ENCODE data around the gene LAMA5.

LAMA5 gene

DNA sequence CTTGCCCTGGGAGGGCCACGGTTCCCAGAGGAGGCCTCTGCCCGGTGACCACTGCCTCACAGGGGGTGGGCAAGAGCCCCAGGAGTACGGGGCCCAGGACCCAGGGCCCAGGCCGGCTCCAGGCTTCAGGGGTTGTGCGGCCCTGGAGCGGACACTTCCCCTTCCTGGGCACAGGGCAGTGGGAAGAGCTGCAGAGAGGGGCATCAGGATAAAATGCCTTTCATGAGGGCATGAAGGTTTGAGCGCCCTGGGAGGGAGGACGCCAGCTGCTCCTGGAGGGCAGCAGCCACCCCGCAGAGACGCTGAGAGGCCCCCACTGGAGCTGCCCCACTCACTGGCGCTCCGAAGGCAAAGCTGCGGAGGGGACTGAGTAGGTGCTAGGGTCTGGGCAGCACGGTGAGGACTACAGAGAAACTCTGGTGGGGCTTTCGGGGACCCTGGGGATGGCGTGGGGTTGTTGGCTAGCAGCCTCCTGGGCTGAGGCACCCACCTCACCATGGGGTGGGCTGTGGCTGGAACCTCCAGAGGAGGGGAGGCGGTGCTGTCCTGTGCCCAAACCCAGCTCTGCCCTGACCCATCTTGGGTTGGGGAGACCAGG, 10.4 kb downstream of the LAMA5 start:
- DNase-seq: no peak

GRCh38 chr20:62355878-62356588, 11.1 kb downstream of the LAMA5 start:
- DNase-seq: no peak

- DNase-seq: no peak
These were observed 11.6 kb downstream of the LAMA5 start for GRCh38 chr20:62355516-62355877.

DNA sequence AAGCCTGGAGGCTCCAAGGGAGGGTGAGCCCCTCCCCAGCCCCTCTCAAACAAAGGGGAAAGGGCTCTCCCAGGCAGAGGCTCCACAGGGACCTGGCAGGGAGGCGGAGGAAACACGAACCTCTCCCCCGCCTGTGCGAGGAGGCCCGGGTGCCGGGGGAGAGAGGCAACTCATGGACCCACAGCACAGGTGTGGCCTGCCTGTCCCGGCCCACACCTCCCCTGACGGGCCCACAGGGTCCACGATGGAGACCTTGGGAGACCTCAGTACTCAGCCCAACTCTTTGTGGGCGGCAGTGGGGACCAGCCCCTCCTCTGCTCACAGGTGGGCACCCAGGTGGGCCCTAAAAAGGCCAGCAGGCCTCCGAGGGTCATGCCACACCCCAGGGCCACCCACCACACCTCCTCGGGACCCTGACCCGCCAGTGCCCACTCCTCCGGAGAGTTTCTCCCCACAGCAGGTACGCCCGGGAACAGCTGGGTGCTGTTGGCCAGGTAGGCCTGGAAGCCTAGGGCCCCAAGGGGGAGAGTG, 12.2 kb downstream of the LAMA5 start:
- no peak for DNase-seq

DNA sequence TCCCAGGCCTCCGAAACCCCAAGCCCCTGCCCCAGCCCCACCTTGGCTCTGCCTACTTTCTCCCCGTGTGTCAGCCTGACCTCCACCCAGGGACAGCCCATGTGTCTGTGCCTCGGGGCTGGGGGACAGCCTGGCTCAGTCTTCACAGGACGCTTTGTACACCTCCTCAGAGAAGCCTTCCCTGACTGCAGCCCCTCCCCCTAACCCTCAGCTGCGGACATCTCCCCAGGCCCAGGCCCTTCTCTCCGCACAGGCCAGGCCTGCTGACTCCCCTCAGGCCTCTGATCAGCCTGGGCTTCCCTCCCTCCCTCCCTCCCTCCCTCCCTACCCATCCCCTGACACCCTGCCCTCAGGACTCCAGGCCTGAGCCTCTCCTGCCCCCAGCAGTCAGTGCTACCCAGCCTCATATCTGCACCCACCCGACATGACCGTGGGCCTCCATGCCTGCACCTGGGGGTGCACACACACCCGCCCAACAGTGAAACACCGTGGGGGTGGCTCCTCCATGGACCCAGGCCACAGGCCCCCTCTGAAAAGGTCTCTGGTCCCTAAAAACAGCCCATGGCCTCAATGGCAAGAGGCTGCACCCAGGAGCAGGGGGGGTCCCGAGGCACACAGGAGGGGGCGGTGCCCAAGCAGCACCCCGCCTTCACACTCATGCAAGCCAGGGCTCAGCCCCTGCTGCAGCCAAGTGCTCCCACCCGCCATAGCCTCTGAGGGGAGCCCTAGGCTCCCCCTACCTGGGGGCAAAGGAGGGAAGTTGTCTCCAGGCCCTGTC, 12.9 kb downstream of the LAMA5 start:
- DNase-seq: no peak

GRCh38 chr20:62353289-62354030, 13.7 kb downstream of the LAMA5 start:
- DNase-seq: no peak

DNA sequence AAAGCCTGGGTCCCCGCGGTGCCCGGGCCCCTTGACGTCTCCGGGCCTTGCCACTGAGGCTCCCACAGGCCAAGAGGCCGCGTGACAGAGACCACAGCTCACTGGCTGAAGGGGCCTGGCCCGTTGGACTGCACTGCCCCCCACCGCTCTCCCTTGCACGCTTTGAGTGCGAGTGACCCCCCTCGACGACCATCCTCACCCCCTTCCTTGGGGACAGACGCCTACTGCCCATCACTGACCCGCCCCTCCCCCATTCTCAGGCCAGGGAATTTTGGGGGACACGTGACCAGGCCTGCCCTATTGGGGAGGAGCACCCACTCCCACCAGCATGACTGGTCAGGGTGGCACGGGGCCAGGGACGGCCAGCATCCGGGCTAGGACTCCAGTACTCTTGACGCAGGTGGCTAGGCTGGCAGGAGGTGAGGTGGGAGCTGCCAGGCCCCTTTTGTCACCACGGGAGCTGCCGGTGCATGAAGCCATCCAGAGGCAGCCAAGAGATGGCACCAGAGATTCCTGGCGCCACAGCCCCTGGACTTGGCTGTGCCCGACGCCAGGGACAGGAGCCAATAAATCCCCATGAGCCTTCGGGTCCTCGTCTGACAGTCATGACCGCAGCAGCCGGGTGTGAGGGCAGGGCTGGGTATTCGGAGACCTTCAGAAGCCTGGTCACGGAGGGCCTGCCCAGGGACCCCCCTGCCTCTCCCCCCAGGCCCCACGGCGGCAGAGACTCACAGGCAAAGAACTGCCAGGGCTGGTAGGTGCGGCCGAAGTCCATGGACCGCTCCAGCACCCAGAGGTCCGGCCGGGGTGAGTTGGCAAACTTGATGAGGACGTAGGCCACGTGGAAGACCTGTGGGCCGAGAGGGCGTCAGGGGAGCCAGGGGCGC, 14.5 kb downstream of the LAMA5 start:
- no peak for DNase-seq

- DNase-seq: no peak
These were observed 15.4 kb downstream of the LAMA5 start for GRCh38 chr20:62351469-62352401.

GRCh38 chr20:62350629-62351422, 16.3 kb downstream of the LAMA5 start:
- DNase-seq: no peak

DNA sequence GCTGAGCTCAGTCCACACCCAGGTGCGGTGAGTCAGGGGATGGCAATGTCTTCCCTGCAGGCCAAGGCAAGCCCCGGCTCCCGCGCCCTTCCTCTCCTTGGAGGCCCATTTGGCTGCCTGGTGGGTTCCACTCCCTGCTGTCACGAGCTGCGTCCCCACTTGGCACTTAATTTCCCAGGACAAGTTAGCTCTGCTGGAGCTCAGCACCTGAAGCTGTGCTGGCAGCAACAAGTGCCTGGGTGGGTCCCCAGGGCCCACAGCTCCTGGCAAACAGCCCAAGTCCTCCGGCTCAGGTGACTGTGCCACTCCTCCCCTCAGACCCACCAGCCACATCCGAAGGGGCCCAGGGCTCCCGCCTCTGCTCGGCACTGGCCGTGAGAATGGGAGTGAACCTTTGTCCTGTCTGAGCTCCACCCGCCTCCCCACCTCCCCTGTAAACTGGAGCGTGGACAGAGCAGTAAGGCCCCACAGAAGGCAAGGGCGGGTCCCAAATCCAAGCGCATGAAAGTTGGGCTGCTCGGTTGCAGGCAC, 16.9 kb downstream of the LAMA5 start:
- no peak for DNase-seq

DNA sequence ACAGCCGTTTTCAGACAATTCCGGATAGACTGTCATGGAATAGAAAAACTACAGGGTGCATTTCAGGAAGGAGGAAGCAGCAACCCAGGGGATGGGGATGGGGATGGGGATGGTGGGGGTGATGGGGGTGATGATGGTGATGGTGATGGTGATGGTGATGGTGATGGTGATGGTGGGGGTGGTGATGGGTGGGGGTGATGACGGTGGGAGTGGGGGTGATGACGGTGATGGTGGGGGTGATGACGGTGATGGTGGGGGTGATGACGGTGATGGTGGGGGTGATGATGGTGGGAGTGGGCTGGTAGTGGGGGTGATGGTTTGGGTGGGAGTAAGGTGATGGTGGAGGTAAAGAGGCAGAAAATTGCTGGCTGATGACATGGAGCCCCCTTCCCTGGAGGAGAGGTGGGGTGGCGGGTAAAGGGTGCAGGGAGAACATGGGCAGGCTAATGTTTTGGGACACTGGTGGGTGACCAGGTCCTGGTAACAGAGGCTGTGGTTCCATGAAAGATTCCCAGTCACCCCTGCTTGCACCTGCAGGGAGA, 17.5 kb downstream of the LAMA5 start:
- no peak for DNase-seq

DNA sequence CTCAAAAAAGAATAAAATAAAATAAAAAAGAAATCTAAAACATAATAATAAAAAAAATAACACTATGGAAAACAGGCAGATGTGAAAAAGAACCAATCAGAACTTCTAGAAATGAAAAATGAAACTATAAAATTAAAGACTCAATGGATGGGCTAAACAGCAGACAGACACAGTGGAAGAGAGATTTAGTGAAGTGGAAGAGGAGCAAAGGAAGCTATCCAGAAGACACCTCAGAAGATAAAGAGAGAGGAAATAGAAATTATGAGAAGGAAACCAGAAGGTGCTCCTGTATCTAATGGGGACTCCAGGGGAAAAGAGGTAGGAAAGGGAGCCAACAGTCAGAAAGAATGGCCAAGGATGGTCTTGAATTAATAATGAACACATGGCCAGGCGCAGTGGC, 18.5 kb downstream of the LAMA5 start:
- no peak for DNase-seq

GRCh38 chr20:62347445-62347844, 19.7 kb downstream of the LAMA5 start:
- DNase-seq: no peak

GRCh38 chr20:62347151-62347404, 20.0 kb downstream of the LAMA5 start:
- DNase-seq: no peak

DNA sequence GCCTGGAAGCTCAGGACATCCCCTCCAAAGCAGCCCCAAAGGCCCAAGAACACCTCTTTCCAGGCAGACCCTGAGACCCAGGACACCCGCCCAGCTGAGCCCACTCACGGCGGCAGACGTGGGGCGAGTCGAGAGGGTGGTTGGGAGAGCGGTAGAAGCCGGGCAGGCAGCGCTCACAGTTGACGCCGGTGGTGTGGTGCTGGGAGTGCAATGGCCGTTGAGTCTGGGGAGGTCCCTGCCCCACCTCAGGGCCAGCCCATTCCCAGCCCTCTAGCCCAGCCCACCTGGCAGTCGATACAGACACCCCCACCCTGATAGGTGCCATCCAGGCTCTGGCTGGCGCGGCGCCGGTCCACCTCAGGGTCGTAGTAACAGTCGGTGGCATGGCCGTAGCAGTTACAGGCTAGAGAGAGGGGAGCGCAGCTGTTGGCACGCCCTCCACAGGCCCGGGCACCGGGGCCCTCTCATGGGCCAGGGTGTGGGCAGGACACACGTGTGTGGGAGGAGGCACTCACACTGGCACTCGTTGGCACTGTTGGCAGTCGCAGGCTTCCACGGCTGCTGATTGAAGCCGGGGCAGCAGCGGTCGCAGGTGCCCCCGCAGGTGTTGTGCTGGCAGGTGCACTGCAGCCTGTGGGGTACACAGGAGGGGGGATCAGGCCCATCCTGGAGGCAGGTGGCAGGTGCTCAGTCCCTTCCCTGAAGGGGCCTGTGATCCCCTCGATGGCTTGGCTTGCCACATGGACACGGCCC, 20.5 kb downstream of the LAMA5 start:
- DNase-seq: no peak

- DNase-seq: no peak
These were observed 21.3 kb downstream of the LAMA5 start for GRCh38 chr20:62345681-62346370.

- DNase-seq: no peak
These were observed 22.3 kb downstream of the LAMA5 start for GRCh38 chr20:62344782-62345181.

- DNase-seq: no peak
These were observed 23.0 kb downstream of the LAMA5 start for GRCh38 chr20:62344092-62344491.

Data from activated CD4-positive, alpha-beta T cell treated with anti-CD3 and anti-CD28 coated beads for 48 hours (primary cell).